Lung (tissue), 12 donors: ENCODE results near the gene CTU2. TPM values are rescaled to one million over a fixed set of nuclear protein-coding genes. Genes with fewer than 3 reads are reported as not detected.
"Not testable (repeated sequence)": the region's sequence is repeated elsewhere in the genome, so short reads cannot be mapped to it uniquely, and the experiment has no call there.

ENCODE experiments used
- ATAC-seq: fragments of 200-7000 bp; cut with Tn5 transposase; one replicate; pipeline ENCODE4 v1.9.1; 2020; ENCODE audit warnings: moderate number of reproducible peaks; ENCODE audit not compliant: insufficient read depth, low FRiP score
- DNase-seq, 3 donors: peaks; one replicate each; pipeline ENCODE4 v3.0.0-alpha.2; 2013 to 2017
- H3K27ac ChIP-seq, 2 donors: one replicate each; pipeline ENCODE4 v1.5.1; 2013; ENCODE audit warnings: mild to moderate bottlenecking in 2 of 2, moderate library complexity in 2 of 2, control low read depth in 1 of 2, inconsistent platforms in 1 of 2, low read depth in 1 of 2, low read length in 1 of 2
- H3K27me3 ChIP-seq, 3 donors: one replicate each; pipeline ENCODE4 v1.5.1; 2013; ENCODE audit warnings: low read length in 2 of 3; ENCODE audit not compliant: control insufficient read depth in 3 of 3, insufficient read depth in 3 of 3
- H3K36me3 ChIP-seq, 4 donors: one replicate each; pipeline ENCODE4 v1.5.1; 2013; ENCODE audit warnings: low read length in 4 of 4, mild to moderate bottlenecking in 1 of 4, moderate library complexity in 1 of 4; ENCODE audit not compliant: control insufficient read depth in 4 of 4, insufficient read depth in 4 of 4
- H3K4me1 ChIP-seq, 5 donors: one replicate each; pipeline ENCODE4 v1.5.1; 2013; ENCODE audit warnings: low read length in 5 of 5, mild to moderate bottlenecking in 2 of 5, moderate library complexity in 1 of 5; ENCODE audit not compliant: control insufficient read depth in 5 of 5, insufficient read depth in 5 of 5
- H3K4me3 ChIP-seq: one replicate; pipeline ENCODE4 v1.5.1; 2013; ENCODE audit warnings: mild to moderate bottlenecking, control low read depth, moderate library complexity
- H3K9ac ChIP-seq, 2 donors: one replicate each; pipeline ENCODE4 v1.5.1; 2013; ENCODE audit warnings: low read length in 2 of 2, control low read depth in 1 of 2; ENCODE audit not compliant: insufficient read depth in 1 of 2
- H3K9me3 ChIP-seq, 4 donors: one replicate each; pipeline ENCODE4 v1.5.1; 2013; ENCODE audit warnings: low read length in 3 of 4, mild to moderate bottlenecking in 1 of 4, moderate library complexity in 1 of 4; ENCODE audit not compliant: control insufficient read depth in 4 of 4, insufficient read depth in 3 of 4
- WGBS, 2 donors: extraction: QIAGEN DNeasy Blood & Tissue Kit; methylation state at CpG; one replicate each; pipeline ENCODE4 v1.1.7; 2013; 5-methylcytosine and 5-hydroxymethylcytosine counted together
- polyA plus RNA-seq, 2 donors: library from polyadenylated mRNA; stranded (reverse); fragments of 200-250 nt; gene quantifications; one replicate each; pipeline ENCODE4 v1.2.1, GENCODE V29; 2013
- total RNA-seq, 2 donors: library from RNA; depleted of rRNA in 1 of 2; stranded (reverse); fragments of >200 nt in 1 of 2; gene quantifications; one replicate each; pipeline ENCODE4 v1.2.1, GENCODE V29; 2014 to 2021
- TF ChIP-seq, protein P1 (sequence below): IDR thresholded peaks from 2 replicates; pipeline ENCODE4 v1.5.1; 2012; ENCODE audit warnings: mild to moderate bottlenecking; ENCODE audit errors: control extremely low read depth, extremely low read depth
- donor health status: control.
- donor health status: control.
- donor health status: Bipolar disorder and iron deficiency.
- donor health status: healthy.
- donor health status: DM: yes; HTN: yes; CAD: no.

CTU2 gene
- total and polyA plus RNA-seq, 4 donors = 5.7 to 23.4 (median 18.3) TPM

DNA sequence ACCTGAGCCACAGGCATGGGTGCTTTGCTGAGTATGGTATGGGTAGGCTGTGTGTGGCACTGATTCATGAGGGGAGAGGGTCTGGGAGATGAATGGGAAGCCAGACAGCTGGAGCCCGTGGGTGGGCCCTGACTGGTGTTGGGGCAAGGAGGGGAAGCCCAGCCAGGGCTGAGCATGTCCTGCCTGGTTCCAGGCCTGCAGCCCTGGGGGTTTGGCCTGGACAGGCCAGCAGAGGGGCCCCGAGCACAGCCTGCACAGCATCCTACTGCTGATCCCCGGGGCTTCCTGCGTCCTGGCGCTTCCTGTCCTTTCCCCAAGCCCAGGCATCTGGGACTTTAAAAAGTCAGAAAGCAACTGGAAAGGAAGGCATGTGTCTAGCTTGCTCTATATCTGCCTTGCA, 38.8 kb upstream of the CTU2 start:
- no peak for ATAC-seq
- H3K4me3 ChIP-seq = no peak overlapping the region
- H3K4me1 ChIP-seq = peaks cover 0 to 6% (median under 1%) of the 10 kb centered on the region in 5 donors
- TF ChIP-seq, protein P1, sequence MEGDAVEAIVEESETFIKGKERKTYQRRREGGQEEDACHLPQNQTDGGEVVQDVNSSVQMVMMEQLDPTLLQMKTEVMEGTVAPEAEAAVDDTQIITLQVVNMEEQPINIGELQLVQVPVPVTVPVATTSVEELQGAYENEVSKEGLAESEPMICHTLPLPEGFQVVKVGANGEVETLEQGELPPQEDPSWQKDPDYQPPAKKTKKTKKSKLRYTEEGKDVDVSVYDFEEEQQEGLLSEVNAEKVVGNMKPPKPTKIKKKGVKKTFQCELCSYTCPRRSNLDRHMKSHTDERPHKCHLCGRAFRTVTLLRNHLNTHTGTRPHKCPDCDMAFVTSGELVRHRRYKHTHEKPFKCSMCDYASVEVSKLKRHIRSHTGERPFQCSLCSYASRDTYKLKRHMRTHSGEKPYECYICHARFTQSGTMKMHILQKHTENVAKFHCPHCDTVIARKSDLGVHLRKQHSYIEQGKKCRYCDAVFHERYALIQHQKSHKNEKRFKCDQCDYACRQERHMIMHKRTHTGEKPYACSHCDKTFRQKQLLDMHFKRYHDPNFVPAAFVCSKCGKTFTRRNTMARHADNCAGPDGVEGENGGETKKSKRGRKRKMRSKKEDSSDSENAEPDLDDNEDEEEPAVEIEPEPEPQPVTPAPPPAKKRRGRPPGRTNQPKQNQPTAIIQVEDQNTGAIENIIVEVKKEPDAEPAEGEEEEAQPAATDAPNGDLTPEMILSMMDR = no peak
- H3K9me3 ChIP-seq = no peaks in the 10 kb centered on the region
- 80 to 84% methylated on average over 5 of the region's 5 CpGs for WGBS, 2 donors
- no peak overlapping the region for H3K9ac ChIP-seq
- peaks cover 0 to 6% (median 0%) of the 10 kb centered on the region in 4 donors for H3K36me3 ChIP-seq
- no peak overlapping the region for H3K27ac ChIP-seq
- no peaks in the 10 kb centered on the region for H3K27me3 ChIP-seq
- no peak for DNase-seq

DNA sequence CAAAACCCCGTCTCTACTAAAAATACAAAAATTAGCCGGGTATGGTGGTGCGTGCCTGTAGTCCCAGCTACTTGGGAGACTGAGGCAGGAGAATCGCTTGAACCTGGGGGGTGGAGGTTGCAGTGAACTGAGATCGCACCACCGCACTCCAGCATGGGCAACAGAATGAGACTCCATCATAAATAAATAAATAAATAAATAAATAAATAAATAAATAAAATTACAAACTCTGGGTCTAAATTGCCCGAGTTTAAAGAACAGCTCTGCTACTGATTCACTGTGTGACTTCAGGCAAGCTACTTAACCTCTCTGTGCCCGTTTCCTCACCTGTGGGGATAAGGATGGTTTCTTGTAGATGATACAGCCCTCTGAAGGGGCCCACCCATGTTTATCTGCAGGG, 36.8 kb upstream of the CTU2 start:
- not testable (repeated sequence) for H3K9me3 ChIP-seq, H3K27me3 ChIP-seq, H3K4me1 ChIP-seq, H3K27ac ChIP-seq, ATAC-seq, DNase-seq, H3K4me3 ChIP-seq, H3K36me3 ChIP-seq, H3K9ac ChIP-seq
- 92 to 96% methylated on average over 8 of the region's 8 CpGs for WGBS, 2 donors

DNA sequence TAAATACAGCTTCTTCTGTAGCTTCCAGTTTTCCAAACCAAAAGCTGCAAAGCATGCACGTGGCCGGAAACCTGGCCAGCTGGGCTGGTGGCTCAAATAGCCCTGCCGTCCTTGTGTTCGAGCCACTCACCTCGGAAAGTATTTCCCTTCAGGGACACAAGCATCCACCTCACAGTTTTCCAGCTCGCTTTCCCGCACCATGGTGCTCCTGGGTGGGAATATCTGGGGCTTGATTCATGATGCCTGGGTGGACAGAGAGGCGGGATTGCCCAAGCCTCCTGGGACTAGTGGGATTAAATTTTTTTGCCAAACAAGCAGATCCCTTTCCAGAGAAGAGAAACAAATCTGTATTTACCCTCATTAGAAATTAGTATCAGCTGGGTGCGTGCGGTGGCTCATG, 36.3 kb upstream of the CTU2 start:
- no peak overlapping the region for H3K9ac ChIP-seq
- ATAC-seq (no peak), DNase-seq (no peak)
- H3K36me3 ChIP-seq = peaks cover 0 to 6% (median 0%) of the 10 kb centered on the region in 4 donors
- no peaks in the 10 kb centered on the region for H3K27me3 ChIP-seq
- TF ChIP-seq, protein P1 = no peak
- H3K4me1 ChIP-seq = peaks cover 0 to under 1% (median 0%) of the 10 kb centered on the region in 5 donors
- H3K27ac ChIP-seq = no peak overlapping the region
- H3K4me3 ChIP-seq = no peak overlapping the region
- whole genome bisulfite sequencing, 2 donors = 92 to 93% methylated on average over 10 of the region's 10 CpGs
- H3K9me3 ChIP-seq = no peaks in the 10 kb centered on the region

DNA sequence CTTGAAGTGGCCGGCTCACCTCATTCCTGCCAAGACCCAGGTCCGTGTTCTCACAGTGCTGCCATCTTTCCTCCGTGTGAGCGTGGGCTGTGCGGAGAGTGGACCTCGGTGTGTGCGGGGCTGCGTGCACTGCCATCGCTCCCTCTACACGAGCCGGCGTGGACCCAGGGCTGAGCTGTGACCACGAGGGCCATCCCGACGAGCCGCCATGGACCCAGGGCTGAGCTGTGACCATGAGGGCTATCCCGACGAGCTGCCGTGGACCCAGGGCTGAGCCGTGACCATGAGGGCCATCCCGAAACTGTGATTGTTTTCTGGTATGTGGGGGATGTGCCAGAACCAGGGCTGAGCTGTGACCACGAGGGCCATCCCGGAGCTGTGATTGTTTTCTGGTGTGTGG, 34.5 kb upstream of the CTU2 start:
- ATAC-seq (no peak), DNase-seq (no peak)
- Histone ChIP-seq H3K4me1 (peaks cover 0 to under 1% (median 0%) of the 10 kb centered on the region in 5 donors), H3K27me3 (no peaks in the 10 kb centered on the region), H3K27ac (no peak overlapping the region), H3K9me3 (no peaks in the 10 kb centered on the region), H3K36me3 (peaks cover 0 to 6% (median 0%) of the 10 kb centered on the region in 4 donors), H3K9ac (no peak overlapping the region), H3K4me3 (no peak overlapping the region)
- WGBS, 2 donors = 92 to 95% methylated on average over 23 of the region's 23 CpGs
- TF ChIP-seq, protein P1 = no peak
